RWPE1 (cell line): ENCODE results near the gene RERE.

Experiments
- CTCF ChIA-PET: fragments of 350-600 bp; sonication (Branson Sonifier 250); formaldehyde crosslinking; extraction: SDS; loops from one replicate; lab custom pipeline; 2021; lab: Yijun Ruan, JAX
- POLR2A ChIA-PET: fragments of 400-600 bp; formaldehyde crosslinking; extraction: SDS; loops from one replicate; lab custom pipeline; 2020; ENCODE audit warnings: antibody characterized with exemption; ENCODE audit not compliant: low non-redundant PET; lab: Yijun Ruan, JAX
- DNase-seq: peaks from one replicate; pipeline ENCODE4 v3.0.0; 2012; ENCODE audit warnings: low spot score
- H3K27ac ChIP-seq: fragments of 450-650 bp; 2 replicates; pipeline ENCODE4 v1.5.1; 2017
- TF ChIP-seq, protein P1 (sequence below): fragments of 450-650 bp; conservative IDR thresholded peaks from 2 replicates; pipeline ENCODE4 v1.5.1; 2017; ENCODE audit warnings: low read depth, mild to moderate bottlenecking

Gene RERE

DNA sequence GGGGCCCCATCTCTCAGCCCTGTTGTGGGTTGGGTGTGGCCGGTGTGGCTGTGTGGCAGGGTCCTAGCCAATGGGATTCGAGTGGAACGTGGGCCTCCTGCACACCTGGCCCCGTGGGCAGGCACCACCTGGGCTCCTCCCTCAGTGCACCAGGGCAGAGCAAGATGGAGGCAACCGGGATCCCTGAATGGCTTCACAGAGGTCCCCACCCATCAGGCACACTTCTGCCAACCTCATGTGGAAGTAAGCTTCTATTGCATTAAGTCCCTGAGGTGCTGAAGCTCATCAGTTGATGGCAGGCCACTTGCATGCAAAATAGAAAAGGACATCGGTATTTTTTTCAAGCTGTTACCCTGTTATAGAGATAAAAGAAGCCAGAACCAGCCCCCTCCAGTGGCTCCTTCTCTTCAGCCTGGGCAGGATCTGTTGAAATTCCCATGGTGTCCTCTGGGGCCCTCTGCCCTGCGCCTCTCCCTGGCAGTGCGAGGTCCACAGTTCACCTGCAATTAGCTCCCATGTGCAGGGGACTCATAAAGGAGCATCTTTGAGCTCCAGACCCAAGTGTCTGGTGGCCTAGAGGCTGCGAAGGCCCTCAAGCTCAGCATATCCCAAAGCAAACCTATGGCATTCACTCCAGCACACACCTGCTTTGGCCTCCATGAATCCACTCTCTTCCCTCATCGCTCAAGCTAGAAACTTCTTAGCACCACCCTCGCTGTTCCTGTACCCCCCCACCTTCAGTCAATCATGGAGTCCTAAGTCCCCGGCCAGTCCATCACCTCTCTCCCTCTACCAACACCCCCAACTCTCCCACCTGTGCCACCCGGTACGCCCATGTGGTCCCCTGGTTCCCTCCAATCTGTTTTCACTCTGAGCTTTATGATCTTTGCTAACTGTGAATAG is 501.6 kb downstream of the RERE start:
- POLR2A ChIA-PET = no interaction called here
- CTCF ChIA-PET = interaction anchor here (0.7 to 3.8 kb wide), 12 partner anchors 20 to 340 kb away, joined by 3 to 51 read pairs (median 4); no protein-coding TSS in a partner anchor
- TF ChIP-seq, protein P1, sequence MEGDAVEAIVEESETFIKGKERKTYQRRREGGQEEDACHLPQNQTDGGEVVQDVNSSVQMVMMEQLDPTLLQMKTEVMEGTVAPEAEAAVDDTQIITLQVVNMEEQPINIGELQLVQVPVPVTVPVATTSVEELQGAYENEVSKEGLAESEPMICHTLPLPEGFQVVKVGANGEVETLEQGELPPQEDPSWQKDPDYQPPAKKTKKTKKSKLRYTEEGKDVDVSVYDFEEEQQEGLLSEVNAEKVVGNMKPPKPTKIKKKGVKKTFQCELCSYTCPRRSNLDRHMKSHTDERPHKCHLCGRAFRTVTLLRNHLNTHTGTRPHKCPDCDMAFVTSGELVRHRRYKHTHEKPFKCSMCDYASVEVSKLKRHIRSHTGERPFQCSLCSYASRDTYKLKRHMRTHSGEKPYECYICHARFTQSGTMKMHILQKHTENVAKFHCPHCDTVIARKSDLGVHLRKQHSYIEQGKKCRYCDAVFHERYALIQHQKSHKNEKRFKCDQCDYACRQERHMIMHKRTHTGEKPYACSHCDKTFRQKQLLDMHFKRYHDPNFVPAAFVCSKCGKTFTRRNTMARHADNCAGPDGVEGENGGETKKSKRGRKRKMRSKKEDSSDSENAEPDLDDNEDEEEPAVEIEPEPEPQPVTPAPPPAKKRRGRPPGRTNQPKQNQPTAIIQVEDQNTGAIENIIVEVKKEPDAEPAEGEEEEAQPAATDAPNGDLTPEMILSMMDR = no peak
- H3K27ac ChIP-seq = no peak overlapping the region; the same call in 1 of the 2 replicates
- DNase-seq = no peak

DNA sequence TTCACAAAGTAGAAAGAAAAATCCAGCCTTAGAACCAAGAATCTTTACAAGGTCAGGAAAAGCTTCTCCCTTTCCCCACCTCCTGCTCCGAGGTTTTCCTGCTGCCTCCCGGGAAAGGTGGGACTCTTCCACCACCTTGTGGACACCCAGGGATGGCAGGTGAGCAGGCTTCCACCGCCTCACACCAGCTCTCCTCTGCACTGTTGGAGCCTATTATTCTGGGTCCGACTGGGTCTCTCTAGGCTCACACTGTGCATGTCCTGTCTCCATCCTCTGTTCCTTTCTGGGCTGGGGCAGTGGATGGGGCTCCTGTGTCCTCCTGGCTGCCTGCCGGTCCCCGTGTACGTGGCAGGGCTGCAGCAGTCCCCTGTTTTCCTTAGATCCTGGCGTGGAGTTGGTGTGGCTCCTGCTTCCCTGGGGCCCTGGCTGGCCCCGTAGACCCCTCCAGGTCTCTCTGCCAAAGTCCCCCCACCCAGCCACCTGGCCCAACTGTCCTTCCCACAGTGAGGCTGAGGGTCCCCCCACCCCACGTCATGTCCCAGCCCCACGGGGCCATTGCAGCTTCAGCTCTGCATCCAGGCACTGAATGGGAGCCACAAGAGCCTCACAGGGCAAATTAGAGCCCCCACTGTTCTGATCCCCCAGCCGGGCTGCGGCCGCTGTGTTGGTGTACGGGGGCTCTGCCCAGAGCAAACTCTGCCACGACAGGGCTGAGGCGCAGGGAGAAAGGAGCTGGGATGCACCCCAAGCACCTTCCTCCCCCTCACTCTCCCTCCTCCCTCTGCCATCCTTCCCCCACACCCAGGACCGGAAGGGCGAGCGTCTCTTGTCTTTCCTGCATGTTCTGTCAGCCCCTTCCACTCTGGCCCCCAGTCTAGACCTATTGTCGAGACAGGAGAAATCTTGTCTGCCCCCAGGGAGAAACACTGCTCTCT is 502.8 kb downstream of the RERE start:
- peak; percentile 93 for DNase-seq
- H3K27ac ChIP-seq = peak overlapping the region; percentile 5; the same call in 1 of the 2 replicates
- TF ChIP-seq, protein P1 = peak; percentile 88
- ChIA-PET POLR2A (no interaction called here), CTCF (interaction anchor here (0.5 to 3.8 kb wide), 35 partner anchors 10 to 474 kb away, joined by 3 to 51 read pairs (median 4); no protein-coding TSS in a partner anchor)

DNA sequence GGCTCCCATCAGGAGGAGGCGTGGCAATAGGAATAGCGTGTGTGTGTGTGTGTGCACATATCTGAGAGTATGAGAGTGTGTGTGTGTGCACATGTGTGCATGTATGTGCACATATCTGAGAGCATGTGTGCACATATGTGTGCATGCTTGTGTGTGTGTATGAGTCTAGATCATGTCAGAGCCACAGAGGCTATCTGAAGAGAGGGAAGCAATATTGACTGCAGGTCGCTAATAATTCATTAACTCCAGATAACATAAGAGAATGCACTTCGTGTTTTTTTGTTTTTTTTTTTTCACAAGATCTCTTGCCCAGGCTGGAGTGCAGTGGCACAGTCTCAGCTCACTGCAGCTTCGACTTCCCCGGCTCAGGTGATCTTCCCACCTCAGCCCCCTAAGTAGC is 504.2 kb downstream of the RERE start:
- H3K27ac ChIP-seq = peak overlapping the region; percentile 20; the same call in 1 of the 2 replicates
- ChIA-PET CTCF (interaction anchor here (0.9 to 3.8 kb wide), 4 partner anchors 18 to 338 kb away, joined by 3 to 51 read pairs (median 10); no protein-coding TSS in a partner anchor), POLR2A (no interaction called here)
- TF ChIP-seq, protein P1 = no peak
- DNase-seq = no peak

DNA sequence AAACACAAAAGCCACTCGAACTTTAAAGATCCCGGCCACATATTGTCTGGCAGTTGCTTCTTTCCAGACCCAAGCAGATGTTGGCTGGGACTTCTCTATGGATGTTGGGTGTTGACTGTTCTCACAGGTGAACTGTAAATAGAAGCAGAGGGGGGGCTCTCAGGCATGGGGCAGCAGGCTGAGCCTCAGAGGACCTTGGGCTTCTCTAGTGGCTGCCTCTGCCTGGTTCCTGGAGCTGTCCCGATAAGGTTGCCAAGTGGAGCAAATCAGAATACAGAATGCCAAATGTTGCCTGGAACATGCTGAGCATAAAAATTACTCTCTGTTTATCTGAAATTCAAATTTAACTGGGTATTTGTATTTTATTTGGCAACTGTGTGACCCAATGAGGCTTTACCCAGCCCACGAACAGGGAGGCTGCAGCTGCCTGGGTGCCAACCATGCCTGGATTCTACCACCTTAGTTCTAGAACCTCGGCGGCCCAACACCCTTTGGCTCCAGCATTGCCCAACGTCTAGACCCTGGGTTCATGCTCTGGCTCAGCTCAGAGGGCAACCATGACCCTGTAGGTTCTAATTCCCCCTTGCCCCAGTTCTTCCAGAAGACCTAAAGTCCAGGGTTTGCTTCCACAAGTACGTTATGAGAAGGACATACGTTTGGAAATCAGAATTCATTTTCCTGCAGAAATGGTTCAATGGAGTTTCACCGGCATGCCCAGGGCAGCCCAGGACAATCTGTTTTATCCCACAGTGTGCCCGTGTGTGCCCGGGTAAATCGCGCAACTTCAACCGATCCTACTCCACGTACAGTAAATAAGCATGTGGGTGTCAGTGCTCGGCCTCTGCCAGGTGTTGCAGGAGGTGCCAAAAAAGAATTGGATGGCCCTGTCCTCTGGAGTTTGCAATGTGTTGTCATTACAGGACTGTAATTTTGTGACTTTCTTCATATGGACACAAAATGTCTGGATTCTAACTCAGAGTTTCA is 504.9 kb downstream of the RERE start:
- no peak for DNase-seq
- TF ChIP-seq, protein P1 = no peak
- ChIA-PET CTCF (interaction anchor here (0.9 to 3.8 kb wide), 3 partner anchors 299 to 337 kb away, joined by 3 to 51 read pairs (median 17); no protein-coding TSS in a partner anchor), POLR2A (no interaction called here)
- 0 out of 2 replicates have a peak overlapping the region, but pooled peaks have one; percentile 18 for H3K27ac ChIP-seq

DNA sequence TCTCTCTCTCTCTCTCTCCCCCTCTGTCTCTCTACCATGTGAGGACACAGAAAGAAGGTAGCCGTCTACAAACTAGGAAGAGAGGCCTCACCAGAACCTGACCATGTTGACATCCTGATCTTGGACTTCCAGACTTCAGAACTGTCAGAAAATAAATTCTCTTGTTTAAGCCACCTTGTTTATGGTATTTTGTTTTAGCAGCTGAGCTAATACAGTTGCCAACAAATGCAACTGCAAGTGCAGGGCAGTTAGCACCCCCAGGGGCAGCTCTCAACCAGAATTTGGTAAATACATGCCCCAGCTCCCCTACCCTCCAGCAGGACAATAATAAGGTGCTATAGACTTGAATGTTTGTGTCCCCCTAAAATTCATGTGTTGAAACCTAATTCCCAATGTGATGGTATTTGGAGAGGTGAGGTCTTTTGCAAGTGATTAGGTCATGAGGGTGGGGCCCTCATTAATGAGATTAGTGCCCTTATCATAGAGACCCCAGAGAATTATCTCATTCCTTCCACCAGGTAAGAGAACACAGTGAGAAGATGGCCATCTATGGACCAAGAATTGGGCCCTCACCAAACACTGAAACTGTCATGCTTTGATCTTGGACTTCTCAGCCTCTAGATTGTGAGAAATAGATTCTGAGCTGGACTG is 506.2 kb downstream of the RERE start:
- ChIA-PET POLR2A (interaction anchor here (0.6 kb wide), 1 partner anchor 287 kb away, joined by 4 read pairs; no protein-coding TSS in a partner anchor), CTCF (interaction anchor here (0.5 to 1.1 kb wide), 5 partner anchors 99 to 336 kb away, joined by 3 to 5 read pairs (median 3); no protein-coding TSS in a partner anchor)
- no peak overlapping the region for H3K27ac ChIP-seq
- TF ChIP-seq, protein P1 = no peak
- DNase-seq = no peak
